Loucy (cell line): Measurements from ENCODE around the gene RGS6.

Experiments
- H2AFZ ChIP-seq: fragments of 200-600 bp; sonication (generic); 2 replicates; pipeline ENCODE4 v1.6.0; 2016; ENCODE audit warnings: antibody characterized with exemption, mild to moderate bottlenecking, low read length, moderate library complexity
- H3F3A ChIP-seq: fragments of 200-600 bp; 2 replicates; pipeline ENCODE4 v1.6.0; 2016; ENCODE audit warnings: antibody characterized with exemption, low read depth, mild to moderate bottlenecking
- H3K27me3 ChIP-seq: fragments of 200-600 bp; sonication (generic); 2 replicates; pipeline ENCODE4 v1.6.1; 2014; ENCODE audit warnings: low read length, mild to moderate bottlenecking; ENCODE audit not compliant: insufficient read depth, poor library complexity, severe bottlenecking
- H3K36me3 ChIP-seq: fragments of 200-600 bp; sonication (generic); 2 replicates; pipeline ENCODE4 v1.6.1; 2016; ENCODE audit warnings: low read length; ENCODE audit not compliant: insufficient read depth
- H3K4me1 ChIP-seq: fragments of 200-600 bp; sonication (generic); 2 replicates; pipeline ENCODE4 v1.5.1; 2014; ENCODE audit warnings: low read length, mild to moderate bottlenecking; ENCODE audit not compliant: insufficient read depth, poor library complexity, severe bottlenecking
- H3K4me2 ChIP-seq: fragments of 200-600 bp; sonication (generic); 2 replicates; pipeline ENCODE4 v1.6.0; 2014; ENCODE audit warnings: antibody characterized with exemption, low read length, low read depth, mild to moderate bottlenecking; ENCODE audit not compliant: poor library complexity, severe bottlenecking
- H3K4me3 ChIP-seq: fragments of 200-600 bp; sonication (generic); 2 replicates; pipeline ENCODE4 v1.5.1; 2014; ENCODE audit warnings: low read length, mild to moderate bottlenecking, mixed read lengths; ENCODE audit not compliant: poor library complexity, severe bottlenecking
- H3K79me2 ChIP-seq: fragments of 200-600 bp; sonication (generic); 2 replicates; pipeline ENCODE4 v1.6.1; 2014; ENCODE audit warnings: low read length; ENCODE audit not compliant: insufficient read depth
- H3K9ac ChIP-seq: fragments of 200-600 bp; sonication (generic); 2 replicates; pipeline ENCODE4 v1.6.0; 2014; ENCODE audit warnings: mild to moderate bottlenecking, low read depth, low read length, moderate library complexity; ENCODE audit not compliant: poor library complexity, severe bottlenecking
- H3K9me2 ChIP-seq: fragments of 200-600 bp; sonication (generic); replicated peaks from 2 replicates; pipeline ENCODE4 v1.6.1; 2016; ENCODE audit warnings: low read depth, low read length, mixed read lengths
- H3K9me3 ChIP-seq: fragments of 200-600 bp; sonication (generic); 2 replicates; pipeline ENCODE4 v1.6.1; 2014; ENCODE audit warnings: mild to moderate bottlenecking, antibody characterized with exemption, low read length, low read depth; ENCODE audit not compliant: insufficient read depth
- H4K20me1 ChIP-seq: fragments of 200-600 bp; sonication (generic); 2 replicates; pipeline ENCODE4 v1.6.0; 2014; ENCODE audit warnings: antibody characterized with exemption, low read length, mild to moderate bottlenecking; ENCODE audit not compliant: insufficient read depth, poor library complexity, severe bottlenecking
- CTCF ChIP-seq: fragments of 200-600 bp; sonication (generic); conservative IDR thresholded peaks from 2 replicates; pipeline ENCODE4 v1.5.1; 2014; ENCODE audit warnings: mild to moderate bottlenecking, antibody characterized with exemption, low read length
- EZH2phosphoT487 ChIP-seq: fragments of 200-600 bp; IDR thresholded peaks from 2 replicates; pipeline ENCODE4 v1.6.1; 2018; ENCODE audit warnings: antibody characterized with exemption, mild to moderate bottlenecking, moderate library complexity, borderline replicate concordance

RGS6 gene

GRCh38 chr14:71911669-71912068 lies 20.6 kb upstream of the RGS6 start:
- H3K9me3 ChIP-seq = no peaks in the 10 kb centered on the region
- H3K4me2 ChIP-seq = no peak overlapping the region
- H3K9ac ChIP-seq = no peak overlapping the region
- no peaks in the 10 kb centered on the region for H3K4me1 ChIP-seq
- no peaks in the 10 kb centered on the region for H4K20me1 ChIP-seq
- no peaks in the 10 kb centered on the region for H3K27me3 ChIP-seq
- TF ChIP-seq CTCF = no peak
- no peak for TF ChIP-seq EZH2phosphoT487
- no peaks in the 10 kb centered on the region for H3F3A ChIP-seq
- H3K9me2 ChIP-seq = no peaks in the 10 kb centered on the region
- H3K4me3 ChIP-seq = no peak overlapping the region
- H3K36me3 ChIP-seq = no peaks in the 10 kb centered on the region
- H2AFZ ChIP-seq = no peak overlapping the region
- no peaks in the 10 kb centered on the region for H3K79me2 ChIP-seq

DNA sequence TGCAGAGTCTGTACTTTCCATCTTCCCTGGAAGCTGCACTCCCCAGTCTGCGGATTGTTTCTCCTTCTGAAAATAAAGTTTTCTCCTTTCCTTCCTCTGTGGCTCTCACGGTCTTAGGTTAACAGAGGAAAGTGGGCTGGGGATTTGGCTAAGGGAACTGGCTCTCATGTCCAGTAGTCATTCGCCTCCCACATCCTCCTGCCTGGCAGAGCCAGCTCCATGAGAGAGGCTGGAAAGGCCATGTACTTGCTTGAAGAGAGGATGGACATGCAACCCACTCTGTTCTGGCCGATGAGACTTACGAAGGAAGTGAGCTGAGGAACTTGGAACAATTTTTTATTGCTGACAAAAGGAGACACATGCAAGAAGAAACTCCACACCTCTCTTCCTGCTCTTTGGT lies 18.9 kb upstream of the RGS6 start:
- H3K9ac ChIP-seq = no peak overlapping the region
- no peaks in the 10 kb centered on the region for H3K27me3 ChIP-seq
- H3K79me2 ChIP-seq = no peaks in the 10 kb centered on the region
- H2AFZ ChIP-seq = no peak overlapping the region
- no peaks in the 10 kb centered on the region for H3K9me2 ChIP-seq
- H3K9me3 ChIP-seq = no peaks in the 10 kb centered on the region
- TF ChIP-seq EZH2phosphoT487 (no peak), CTCF (no peak)
- H4K20me1 ChIP-seq = no peaks in the 10 kb centered on the region
- H3K36me3 ChIP-seq = no peaks in the 10 kb centered on the region
- 0 out of 2 replicates have a peak, but pooled peaks cover 1% of the 10 kb centered on the region for H3F3A ChIP-seq
- H3K4me2 ChIP-seq = no peak overlapping the region
- H3K4me3 ChIP-seq = no peak overlapping the region
- no peaks in the 10 kb centered on the region for H3K4me1 ChIP-seq

GRCh38 chr14:71918955-71919354 lies 13.3 kb upstream of the RGS6 start:
- no peak overlapping the region for H2AFZ ChIP-seq
- H3K4me2 ChIP-seq = no peak overlapping the region
- H3K27me3 ChIP-seq = no peaks in the 10 kb centered on the region
- H3K9me3 ChIP-seq = no peaks in the 10 kb centered on the region
- no peaks in the 10 kb centered on the region for H4K20me1 ChIP-seq
- H3K4me1 ChIP-seq = peaks cover 16% of the 10 kb centered on the region
- no peaks in the 10 kb centered on the region for H3K9me2 ChIP-seq
- no peak for TF ChIP-seq EZH2phosphoT487
- TF ChIP-seq CTCF = no peak
- H3F3A ChIP-seq = 0 out of 2 replicates have a peak, but pooled peaks cover 3% of the 10 kb centered on the region
- no peak overlapping the region for H3K9ac ChIP-seq
- no peak overlapping the region for H3K4me3 ChIP-seq
- H3K36me3 ChIP-seq = no peaks in the 10 kb centered on the region
- no peaks in the 10 kb centered on the region for H3K79me2 ChIP-seq
